ENCODE data around the gene CPN2. TPM values are rescaled to one million over a fixed set of nuclear protein-coding genes. Genes with fewer than 3 reads are reported as not detected.

Gene CPN2
- total and polyA plus RNA-seq, 2 donors (not counting 3 experiments of a cell fraction or from before 2014, with no cell fraction given): not detected

- H3K36me3 ChIP-seq (ENCODE audit: control insufficient read depth in 2 of 2, extremely low read depth in 1 of 2, insufficient read depth in 2 of 2, low read length in 2 of 2): no peaks in the 10 kb centered on the region
- H3K4me2 ChIP-seq (ENCODE audit: insufficient read depth, low read length): no peak overlapping the region
- intact Hi-C loops (cut with micrococcal nuclease): no loop called here
- DNase-seq (ENCODE audit: low read depth, low spot score) (no peak), FAIRE-seq (no peak)
- H3K9me1 ChIP-seq (replicated peaks; ENCODE audit: control insufficient read depth, extremely low read depth, insufficient read depth, low read length): no peaks in the 10 kb centered on the region
- no TSS peak for BruUV-seq (replicated peaks)
- no peak overlapping the region for H3K27ac ChIP-seq (ENCODE audit: insufficient read depth, low read depth, low read length)
- peaks cover 5% of the 10 kb centered on the region for H3K4me1 ChIP-seq (ENCODE audit: control insufficient read depth, extremely low read depth, insufficient read depth, low read length)
- no peak overlapping the region for H2AFZ ChIP-seq (ENCODE audit: low read depth, low read length)
- POLR2A ChIA-PET: no interaction called here
- H4K20me1 ChIP-seq (replicated peaks; ENCODE audit: control insufficient read depth, extremely low read depth, insufficient read depth, low read length): no peaks in the 10 kb centered on the region
- TF ChIP-seq GATA2 (IDR thresholded peaks at IDR 0.05; ENCODE audit: insufficient read depth, insufficient read length, low read depth, low read length) (no peak), POLR2AphosphoS5 (IDR thresholded peaks at IDR 0.05; ENCODE audit: insufficient read depth, low read depth, low read length) (no peak), EZH2 (IDR thresholded peaks at IDR 0.05; ENCODE audit: borderline replicate concordance, low read depth, low read length, severe bottlenecking) (no peak), JUN (IDR thresholded peaks at IDR 0.05; ENCODE audit: borderline replicate concordance, insufficient read depth, insufficient read length, low read depth) (no peak)
- peaks cover 19 to 21% of the 10 kb centered on the region in 2 experiments for H3K27me3 ChIP-seq (ENCODE audit: control insufficient read depth in 2 of 2, insufficient read depth in 2 of 2, low read length in 2 of 2)
- dilution Hi-C loops (cut with MboI; ENCODE audit: extremely low pct_ligation_motif_present, low sequenced_read_pairs): no loop called here
- H3K79me2 ChIP-seq (ENCODE audit: control insufficient read depth, insufficient read depth, low read length): no peaks in the 10 kb centered on the region
- H3K9ac ChIP-seq (replicated peaks; ENCODE audit: extremely low read depth, insufficient read depth, low read length): no peak overlapping the region
- CTCF ChIA-PET: interaction anchor here (1.0 to 1.5 kb wide), 2 partner anchors 15 to 133 kb away, joined by 3 to 4 read pairs; partner anchors contain the start of gene CPN2
- H3K4me3 ChIP-seq (replicated peaks in 1 of 3; ENCODE audit: insufficient read depth in 1 of 3, low read depth in 1 of 3, low read length in 3 of 3): no peak overlapping the region
- no peaks in the 10 kb centered on the region for H3K9me3 ChIP-seq (replicated peaks; ENCODE audit: control insufficient read depth, insufficient read depth, low read length)
Measured at GRCh38 chr3:194365978-194366490, 14.9 kb upstream of the CPN2 start.

- Histone ChIP-seq H3K36me3 (ENCODE audit: control insufficient read depth in 2 of 2, extremely low read depth in 1 of 2, insufficient read depth in 2 of 2, low read length in 2 of 2) (no peaks in the 10 kb centered on the region), H3K9me3 (replicated peaks; ENCODE audit: control insufficient read depth, insufficient read depth, low read length) (no peaks in the 10 kb centered on the region), H3K79me2 (ENCODE audit: control insufficient read depth, insufficient read depth, low read length) (no peaks in the 10 kb centered on the region), H3K9ac (replicated peaks; ENCODE audit: extremely low read depth, insufficient read depth, low read length) (no peak overlapping the region), H3K9me1 (replicated peaks; ENCODE audit: control insufficient read depth, extremely low read depth, insufficient read depth, low read length) (no peaks in the 10 kb centered on the region), H3K4me1 (ENCODE audit: control insufficient read depth, extremely low read depth, insufficient read depth, low read length) (peaks cover 5% of the 10 kb centered on the region), H3K4me2 (ENCODE audit: insufficient read depth, low read length) (no peak overlapping the region), H3K4me3 (replicated peaks in 1 of 3; ENCODE audit: insufficient read depth in 1 of 3, low read depth in 1 of 3, low read length in 3 of 3) (no peak overlapping the region), H3K27ac (ENCODE audit: insufficient read depth, low read depth, low read length) (no peak overlapping the region), H2AFZ (ENCODE audit: low read depth, low read length) (no peak overlapping the region), H3K27me3 (ENCODE audit: control insufficient read depth in 2 of 2, insufficient read depth in 2 of 2, low read length in 2 of 2) (peaks cover 16 to 21% of the 10 kb centered on the region in 2 experiments), H4K20me1 (replicated peaks; ENCODE audit: control insufficient read depth, extremely low read depth, insufficient read depth, low read length) (no peaks in the 10 kb centered on the region)
- DNase-seq (ENCODE audit: low read depth, low spot score) (no peak), FAIRE-seq (no peak)
- CTCF ChIA-PET: interaction anchor here (1.0 to 2.4 kb wide), 3 partner anchors 14 to 133 kb away, joined by 3 to 16 read pairs (median 4); partner anchors contain the start of gene CPN2
- intact Hi-C loops (cut with micrococcal nuclease) (no loop called here), dilution Hi-C loops (cut with MboI; ENCODE audit: extremely low pct_ligation_motif_present, low sequenced_read_pairs) (no loop called here)
- BruUV-seq (replicated peaks): no TSS peak
- TF ChIP-seq JUN (IDR thresholded peaks at IDR 0.05; ENCODE audit: borderline replicate concordance, insufficient read depth, insufficient read length, low read depth) (no peak), POLR2A (IDR thresholded peaks at IDR 0.05; ENCODE audit: low read depth, low read length) (no peak), EZH2 (IDR thresholded peaks at IDR 0.05; ENCODE audit: borderline replicate concordance, low read depth, low read length, severe bottlenecking) (no peak), GATA2 (IDR thresholded peaks at IDR 0.05; ENCODE audit: insufficient read depth, insufficient read length, low read depth, low read length) (no peak), POLR2AphosphoS5 (IDR thresholded peaks at IDR 0.05; ENCODE audit: insufficient read depth, low read depth, low read length) (no peak), FOS (IDR thresholded peaks at IDR 0.05; ENCODE audit: borderline replicate concordance, insufficient read depth, low read length) (no peak), MYC (IDR thresholded peaks at IDR 0.05; ENCODE audit: low read depth, low read length) (no peak)
- TF ChIP-seq, protein P1, sequence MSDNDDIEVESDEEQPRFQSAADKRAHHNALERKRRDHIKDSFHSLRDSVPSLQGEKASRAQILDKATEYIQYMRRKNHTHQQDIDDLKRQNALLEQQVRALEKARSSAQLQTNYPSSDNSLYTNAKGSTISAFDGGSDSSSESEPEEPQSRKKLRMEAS (IDR thresholded peaks at IDR 0.05; ENCODE audit: insufficient read depth, insufficient read length): no peak
- TF ChIP-seq, protein P2, sequence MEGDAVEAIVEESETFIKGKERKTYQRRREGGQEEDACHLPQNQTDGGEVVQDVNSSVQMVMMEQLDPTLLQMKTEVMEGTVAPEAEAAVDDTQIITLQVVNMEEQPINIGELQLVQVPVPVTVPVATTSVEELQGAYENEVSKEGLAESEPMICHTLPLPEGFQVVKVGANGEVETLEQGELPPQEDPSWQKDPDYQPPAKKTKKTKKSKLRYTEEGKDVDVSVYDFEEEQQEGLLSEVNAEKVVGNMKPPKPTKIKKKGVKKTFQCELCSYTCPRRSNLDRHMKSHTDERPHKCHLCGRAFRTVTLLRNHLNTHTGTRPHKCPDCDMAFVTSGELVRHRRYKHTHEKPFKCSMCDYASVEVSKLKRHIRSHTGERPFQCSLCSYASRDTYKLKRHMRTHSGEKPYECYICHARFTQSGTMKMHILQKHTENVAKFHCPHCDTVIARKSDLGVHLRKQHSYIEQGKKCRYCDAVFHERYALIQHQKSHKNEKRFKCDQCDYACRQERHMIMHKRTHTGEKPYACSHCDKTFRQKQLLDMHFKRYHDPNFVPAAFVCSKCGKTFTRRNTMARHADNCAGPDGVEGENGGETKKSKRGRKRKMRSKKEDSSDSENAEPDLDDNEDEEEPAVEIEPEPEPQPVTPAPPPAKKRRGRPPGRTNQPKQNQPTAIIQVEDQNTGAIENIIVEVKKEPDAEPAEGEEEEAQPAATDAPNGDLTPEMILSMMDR (IDR thresholded peaks at IDR 0.05; ENCODE audit: extremely low read depth in 1 of 2, insufficient read depth in 1 of 2, low read depth in 1 of 2, low read length in 2 of 2): no peak
- POLR2A ChIA-PET: no interaction called here
Measured at GRCh38 chr3:194365526-194365925, 14.4 kb upstream of the CPN2 start.

Measured in endothelial cell of umbilical vein (primary cell).